Measurements from ENCODE around the gene LCN10.

Gene LCN10

DNA sequence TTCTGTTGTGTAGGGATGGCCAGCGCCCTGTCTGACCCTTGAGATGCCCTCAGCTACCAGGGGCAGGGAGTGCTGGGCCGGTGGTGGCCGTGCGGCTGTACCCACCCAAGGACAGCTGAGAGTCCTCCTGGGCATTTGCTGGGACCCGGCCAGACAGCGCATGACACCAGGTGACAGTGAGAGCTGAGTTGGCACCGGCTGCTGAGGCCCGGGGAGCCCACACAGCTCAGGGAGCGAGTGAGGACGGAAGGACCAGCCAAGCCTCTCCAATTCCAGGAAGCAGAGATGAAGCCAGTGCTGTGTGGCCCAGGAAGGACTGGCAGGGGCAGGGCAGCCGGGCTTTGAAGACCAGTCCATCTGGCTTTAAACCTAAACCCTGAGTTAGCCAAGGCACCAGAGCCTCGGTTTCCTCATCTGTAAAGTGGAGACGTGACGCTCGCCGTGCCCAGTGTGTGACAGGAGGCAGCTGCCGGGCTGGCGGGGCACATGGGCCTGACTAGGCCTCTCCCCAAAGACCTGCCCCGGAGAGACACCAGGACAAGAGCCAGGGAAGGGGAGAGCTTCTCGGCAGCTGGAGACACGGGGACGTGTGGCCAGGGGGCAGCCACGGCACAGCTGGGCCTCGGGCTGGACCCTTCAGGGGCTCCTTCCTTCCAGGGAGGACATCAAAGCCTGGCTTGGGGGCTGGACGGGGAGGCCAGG lies 52.5 kb downstream of the LCN10 start:
- DNase-seq (ENCODE audit: insufficient read length, low spot score), result no peak

GRCh38 chr9:136689108-136689460 lies 53.7 kb downstream of the LCN10 start:
- no peak for FAIRE-seq
- DNase-seq (ENCODE audit: insufficient read length, low spot score), result no peak

More for the DNA sequence above, 52.5 kb downstream of the LCN10 start:
- no peak for FAIRE-seq

DNA sequence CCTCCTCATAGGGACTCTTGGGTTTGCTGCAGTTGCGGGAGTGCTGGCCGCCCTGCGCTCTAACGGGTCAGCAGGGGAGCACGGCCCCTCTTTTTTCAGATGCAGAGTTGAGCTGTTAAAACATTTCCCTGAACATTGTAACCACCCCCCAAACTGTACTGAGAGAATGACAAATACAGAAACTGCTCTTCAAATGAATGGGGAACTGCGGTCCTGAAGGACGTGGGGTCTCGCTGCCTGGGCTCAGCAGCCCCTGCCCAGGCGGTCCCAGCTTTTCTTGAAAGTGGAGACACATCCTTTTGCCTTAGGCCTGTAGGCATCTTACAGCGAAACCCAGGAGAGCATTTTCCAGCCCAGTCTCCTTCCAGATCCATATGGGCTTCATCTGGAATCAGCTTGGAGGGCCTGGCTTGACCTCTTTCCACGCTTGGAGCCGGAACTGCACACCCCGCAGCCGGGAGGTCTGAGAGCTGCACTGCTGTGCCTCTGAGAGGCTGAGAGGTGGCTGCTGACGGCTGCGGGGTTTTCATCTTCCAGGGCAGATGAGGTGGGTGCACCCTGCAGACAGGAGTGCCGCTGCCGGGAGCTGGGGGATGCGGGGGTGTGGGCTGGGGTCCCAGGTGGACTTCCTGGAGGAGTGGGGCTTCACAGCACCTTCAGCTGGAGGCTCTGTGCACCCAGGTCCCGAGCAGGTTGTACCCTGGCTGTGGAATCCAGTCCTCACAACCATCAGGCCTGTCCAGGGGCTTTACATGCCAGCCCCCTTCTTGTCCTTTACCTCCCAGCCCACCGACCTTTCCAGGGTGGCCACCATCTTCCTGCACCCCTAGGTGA lies 54.2 kb downstream of the LCN10 start:
- no peak for FAIRE-seq

More for the DNA sequence above, 54.2 kb downstream of the LCN10 start:
- no peak for DNase-seq (ENCODE audit: insufficient read length, low spot score)

Measured in HTR-8/SVneo (cell line).